ENCODE measurements around the gene RAB3A.

The RAB3A gene, protein sequence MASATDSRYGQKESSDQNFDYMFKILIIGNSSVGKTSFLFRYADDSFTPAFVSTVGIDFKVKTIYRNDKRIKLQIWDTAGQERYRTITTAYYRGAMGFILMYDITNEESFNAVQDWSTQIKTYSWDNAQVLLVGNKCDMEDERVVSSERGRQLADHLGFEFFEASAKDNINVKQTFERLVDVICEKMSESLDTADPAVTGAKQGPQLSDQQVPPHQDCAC

DNA sequence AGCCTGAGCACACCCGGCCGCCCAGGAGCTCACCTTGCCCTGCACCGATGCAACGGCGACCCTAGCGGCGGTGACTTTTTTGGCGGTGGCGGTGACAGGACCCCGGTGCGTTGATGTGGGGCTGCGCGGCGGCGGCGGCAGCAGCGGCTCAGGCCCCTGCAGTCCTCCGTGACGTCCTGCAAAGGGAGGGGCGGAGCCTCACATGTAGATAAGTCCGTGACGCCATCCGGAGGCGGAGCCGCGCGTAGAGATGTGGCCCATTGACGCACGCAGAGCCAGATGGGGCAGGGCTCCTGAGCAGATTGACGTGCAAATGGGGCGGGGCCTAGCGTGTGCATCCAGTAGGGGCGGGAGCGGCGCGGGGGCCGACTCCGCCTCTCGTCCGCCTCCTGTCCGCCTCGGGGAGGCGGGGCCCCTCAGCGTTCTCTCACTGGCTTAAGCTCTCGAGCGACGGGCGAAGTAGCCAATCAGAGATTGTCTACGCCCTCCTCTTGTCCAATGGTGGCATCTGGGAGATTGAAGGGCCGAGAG lies at the start of gene RAB3A:
RAB3A (minus strand) TSS at position 180 of the 531 bp plus-strand sequence. CDS start 1,302 bp downstream, outside the sequence.
- DNase-seq (ENCODE audit: low spot score), result peak; percentile 100

DNA sequence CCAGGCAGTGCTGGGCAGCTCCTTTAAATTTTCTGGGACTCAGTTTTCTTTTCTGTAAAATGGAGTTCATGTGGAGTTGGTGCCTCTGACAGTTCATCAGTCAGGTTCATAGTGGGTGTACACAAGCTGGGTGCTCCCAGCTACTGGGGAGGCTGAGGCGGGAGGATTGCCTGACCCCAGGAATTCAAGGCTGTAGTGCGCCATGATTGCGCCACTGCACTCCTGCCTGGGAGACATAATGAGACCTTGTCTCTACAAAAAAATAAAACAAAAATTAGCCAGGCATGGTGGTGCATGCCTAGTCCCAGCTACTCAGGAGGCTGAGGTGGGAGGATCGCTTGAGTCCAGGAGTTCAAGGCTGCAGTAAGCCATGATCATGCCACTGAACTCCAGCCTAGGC lies 49.3 kb upstream of the RAB3A start:
- DNase-seq (ENCODE audit: low spot score), result no peak

DNA sequence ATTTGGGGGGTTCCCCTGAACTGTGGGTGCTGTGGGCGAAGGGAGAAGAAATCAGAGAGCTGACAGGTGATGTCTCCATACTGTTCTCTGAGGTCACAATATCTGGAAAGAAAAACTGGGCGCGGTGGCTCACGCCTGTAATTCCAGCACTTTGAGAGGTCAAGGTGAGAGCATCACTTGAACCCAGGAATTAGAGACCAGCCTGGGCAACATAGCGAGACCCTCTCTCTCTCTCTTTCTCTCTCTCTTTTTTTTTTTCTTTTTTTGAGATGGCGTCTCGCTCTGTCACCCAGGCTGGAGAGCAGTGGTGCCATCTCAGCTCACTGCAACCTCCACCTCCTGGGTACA lies 48.5 kb upstream of the RAB3A start:
- DNase-seq (ENCODE audit: low spot score), result no peak

DNA sequence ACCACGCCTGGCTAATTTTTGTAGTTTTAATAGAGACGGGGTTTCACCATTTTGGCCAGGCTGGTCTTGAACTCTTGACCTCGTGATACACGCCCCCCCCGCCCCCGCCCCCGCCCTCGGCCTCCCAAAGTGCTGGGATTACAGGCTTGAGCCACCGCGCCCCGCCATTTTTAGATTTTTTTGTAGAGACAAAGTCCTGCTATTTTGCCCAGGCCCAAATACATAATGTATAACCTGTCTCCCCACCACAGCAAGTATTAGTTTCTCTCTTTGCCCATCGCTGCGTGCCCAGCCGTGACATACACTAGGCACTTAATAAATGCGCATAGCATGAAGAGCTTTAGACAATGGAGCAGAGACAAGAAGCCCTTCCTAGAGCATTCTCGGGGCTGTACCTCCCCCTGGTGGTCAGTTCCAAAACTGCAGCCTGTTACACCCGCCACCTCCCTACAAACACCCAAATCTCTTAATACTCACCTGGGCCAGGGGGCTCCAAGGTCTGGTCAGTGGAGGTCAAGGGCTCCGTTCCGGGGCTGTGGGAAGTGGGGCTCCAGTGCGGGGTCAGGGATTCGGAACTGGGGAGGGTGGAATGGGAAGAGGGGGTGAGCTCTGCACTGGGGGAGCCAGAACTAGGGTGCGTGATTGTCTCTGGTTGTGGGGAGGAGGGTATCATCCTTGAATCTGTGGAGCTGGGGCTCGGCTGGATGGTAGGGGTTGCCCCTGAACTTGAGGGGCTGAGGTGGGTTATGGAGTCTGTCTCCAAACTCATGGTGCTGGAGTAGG lies 47.9 kb upstream of the RAB3A start:
- DNase-seq (ENCODE audit: low spot score), result peak; percentile 80

DNA sequence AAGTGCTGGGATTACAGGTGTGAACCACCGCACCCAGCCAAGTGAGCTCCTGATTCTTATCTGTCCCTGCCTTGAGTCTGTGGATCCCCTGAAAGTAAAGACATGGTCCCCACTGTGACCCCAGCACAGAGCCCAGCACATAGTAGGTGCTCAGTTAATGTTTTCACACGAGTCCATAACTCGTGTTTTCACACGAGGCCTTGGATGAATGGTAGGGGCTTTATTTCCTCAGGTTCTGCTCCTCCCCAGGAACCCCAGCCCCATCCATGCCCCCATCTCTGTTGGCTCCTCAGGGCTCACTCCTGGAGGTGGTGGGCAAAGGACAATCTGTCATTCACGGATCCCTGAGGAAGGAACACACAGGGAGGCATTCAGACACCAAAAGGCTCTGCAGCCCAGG lies 46.0 kb upstream of the RAB3A start:
- DNase-seq (ENCODE audit: low spot score), result no peak

DNA sequence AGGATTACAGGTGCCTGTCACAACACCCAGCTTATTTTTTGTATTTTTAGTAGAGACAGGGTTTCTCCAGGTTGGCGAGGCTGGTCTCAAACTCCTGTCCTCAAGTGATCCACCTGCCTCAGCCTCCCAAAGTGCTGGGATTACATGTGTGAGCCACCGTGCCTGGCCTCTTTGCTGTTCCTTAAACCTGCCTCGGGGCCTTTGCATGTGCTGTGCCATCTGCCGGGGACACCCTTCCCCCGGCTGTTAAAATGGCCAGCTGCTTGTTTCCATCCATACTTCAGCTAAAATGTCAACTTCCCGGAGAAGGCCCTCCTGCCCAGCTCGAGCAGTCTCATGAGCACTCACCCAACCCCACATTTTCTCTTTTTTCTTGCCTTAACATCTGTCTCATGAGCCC lies 41.5 kb upstream of the RAB3A start:
- no peak for DNase-seq (ENCODE audit: low spot score)

DNA sequence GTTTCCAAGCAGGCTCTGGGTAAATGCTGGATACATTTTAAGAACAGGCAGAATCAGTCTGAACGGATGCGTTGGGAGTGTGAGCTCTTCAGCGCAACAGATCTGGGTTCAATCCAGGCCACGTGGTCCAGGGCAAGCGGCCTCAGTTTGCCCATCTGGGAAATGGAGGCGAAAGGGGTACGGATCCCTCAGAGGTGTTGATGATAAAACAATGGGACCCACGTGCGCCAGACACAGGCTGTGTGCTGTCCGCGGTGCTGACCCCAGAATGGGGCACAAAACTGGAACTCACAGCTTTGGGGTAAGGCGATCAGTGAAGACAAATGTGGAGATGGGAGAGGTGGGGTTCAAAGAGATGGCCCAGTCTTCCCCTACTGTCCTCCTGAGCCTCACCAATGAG lies 35.5 kb upstream of the RAB3A start:
- DNase-seq (ENCODE audit: low spot score), result no peak

DNA sequence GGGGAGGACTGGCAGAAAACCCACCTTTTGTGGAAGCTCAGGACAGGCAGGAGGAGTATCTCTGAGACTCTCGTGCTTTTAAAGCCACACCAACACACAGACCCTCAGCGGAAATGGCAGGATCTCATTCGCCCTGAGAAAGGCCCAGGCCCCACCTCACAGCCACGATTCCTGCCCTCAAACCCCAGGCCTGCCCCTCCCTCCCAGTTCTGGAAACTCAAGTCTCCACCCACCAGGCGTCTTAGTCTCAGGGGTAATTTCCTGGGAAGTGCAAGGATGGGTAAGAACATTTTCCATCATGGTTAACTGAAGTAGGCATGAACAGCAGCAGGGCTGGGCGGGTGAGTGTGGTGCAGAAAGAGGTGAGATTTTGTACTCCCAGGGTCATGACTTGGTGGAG lies 30.4 kb upstream of the RAB3A start:
- DNase-seq (ENCODE audit: low spot score), result no peak

DNA sequence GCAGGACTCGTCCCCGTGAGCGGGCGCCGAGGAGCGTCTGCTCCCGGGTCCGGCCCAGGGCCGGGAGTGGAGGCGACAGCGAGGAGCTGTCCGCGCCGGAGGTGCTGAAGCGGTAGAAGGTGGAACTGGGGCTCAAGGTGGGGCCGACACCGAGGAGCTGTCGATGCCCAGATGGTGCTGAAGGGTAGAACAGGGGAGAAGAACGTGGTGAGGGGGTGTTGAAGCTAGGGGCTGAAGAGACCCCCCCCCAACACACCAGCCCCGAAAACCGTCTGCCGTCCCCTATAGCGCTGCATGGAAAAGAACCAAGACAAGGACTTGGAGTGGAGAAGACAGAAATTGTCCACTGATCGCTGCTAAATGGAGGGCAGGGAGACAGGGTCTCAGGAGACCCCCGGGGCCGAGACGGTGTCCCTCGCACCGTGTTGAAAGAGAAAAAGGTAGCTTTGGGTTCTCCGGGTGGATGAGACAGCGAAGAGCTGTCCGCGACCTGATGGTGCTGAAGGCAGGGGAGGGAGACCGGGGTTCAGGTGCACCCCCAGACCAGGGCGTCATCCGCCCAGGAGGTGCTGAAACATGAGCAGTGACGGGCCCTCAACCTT lies 29.5 kb upstream of the RAB3A start:
- peak; percentile 36 for DNase-seq (ENCODE audit: low spot score)

DNA sequence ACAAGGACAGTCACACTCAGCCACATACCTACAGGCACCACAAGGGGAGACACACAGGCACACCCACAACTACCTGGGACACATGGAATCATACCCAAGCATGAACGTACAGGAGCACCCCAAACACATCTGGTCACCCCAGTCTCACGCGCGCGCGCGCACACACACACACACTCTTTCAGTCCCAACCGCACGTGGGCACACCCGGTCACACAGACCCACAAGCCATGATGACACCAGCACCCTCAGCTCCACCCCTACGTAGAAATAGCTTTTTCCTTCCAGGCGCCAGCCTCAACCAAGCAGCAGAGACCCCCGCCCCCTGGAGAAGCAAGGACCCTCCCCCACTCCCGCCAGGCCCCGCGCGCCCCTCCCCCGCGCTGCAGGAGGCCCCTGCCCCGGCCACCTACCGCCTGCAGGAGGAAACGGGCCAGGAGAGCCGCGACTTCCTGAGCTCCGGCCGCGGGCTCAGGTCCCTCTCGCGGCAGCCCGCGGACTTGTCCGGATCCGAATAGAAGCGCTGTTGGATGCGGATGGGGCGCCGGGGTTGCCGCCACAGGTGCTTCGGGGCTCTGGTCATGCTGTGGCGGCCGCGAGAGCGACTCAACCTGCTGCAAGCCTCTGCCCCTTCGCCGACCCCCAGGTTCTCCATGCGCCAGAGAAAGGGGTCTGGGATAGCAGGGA lies 28.8 kb upstream of the RAB3A start:
- no peak for DNase-seq (ENCODE audit: low spot score)

DNA sequence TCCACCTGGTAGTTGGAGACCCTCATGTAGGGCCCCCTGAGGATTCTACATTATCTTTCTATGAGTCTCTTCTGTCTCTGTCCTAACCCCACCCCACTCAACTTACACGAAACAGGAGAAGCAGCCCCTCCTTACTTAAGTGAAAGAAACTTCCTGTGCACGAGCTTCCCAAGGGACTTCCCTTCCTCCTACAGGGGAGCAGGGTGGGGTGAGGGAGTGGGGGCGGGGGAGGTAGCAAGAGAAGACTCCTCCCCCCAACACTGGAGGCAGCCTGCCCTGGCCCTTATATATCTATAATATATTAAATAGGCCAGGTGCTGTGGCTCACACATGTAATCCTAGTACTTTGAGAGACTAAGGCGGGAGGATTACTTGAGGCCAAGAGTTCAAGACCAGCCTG lies 27.9 kb upstream of the RAB3A start:
- DNase-seq (ENCODE audit: low spot score), result no peak

DNA sequence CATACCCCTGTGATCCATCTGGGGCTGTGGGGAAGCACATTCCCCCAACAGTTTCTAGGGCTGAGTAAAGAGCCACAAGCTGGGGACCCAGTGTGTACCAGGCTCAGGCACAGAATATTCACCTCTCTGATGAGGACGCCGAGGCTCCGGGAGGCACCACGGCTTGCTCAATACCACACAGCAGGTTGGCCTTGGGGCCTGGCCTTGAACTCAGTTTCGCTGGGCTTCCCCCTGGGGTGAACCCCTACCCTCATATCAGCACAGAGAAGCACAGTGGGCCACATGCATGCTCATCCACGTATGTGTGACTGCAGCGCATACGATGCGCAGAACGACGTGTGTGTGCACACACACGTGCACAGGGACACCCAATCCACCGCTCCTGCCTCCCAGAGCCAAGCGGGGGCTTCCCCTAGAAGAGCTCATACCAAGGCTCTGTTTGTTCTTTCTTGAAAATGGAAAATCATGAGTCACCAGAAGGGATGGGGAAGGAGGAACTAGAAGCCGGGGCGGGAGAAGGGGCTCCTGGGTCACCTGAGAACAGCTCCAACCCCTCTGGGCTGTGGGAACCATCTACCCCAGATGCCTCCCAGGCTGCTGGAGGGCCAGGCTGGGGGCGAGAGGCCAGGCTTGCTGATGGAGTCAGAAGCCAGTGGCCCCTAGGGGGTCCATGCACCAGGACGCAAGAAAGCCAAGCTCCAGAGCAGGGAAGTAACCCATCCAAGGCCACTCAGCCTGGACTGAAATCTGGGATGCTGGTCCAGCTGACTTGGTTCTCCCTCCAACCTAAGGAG lies 27.3 kb upstream of the RAB3A start:
- DNase-seq (ENCODE audit: low spot score), result no peak

DNA sequence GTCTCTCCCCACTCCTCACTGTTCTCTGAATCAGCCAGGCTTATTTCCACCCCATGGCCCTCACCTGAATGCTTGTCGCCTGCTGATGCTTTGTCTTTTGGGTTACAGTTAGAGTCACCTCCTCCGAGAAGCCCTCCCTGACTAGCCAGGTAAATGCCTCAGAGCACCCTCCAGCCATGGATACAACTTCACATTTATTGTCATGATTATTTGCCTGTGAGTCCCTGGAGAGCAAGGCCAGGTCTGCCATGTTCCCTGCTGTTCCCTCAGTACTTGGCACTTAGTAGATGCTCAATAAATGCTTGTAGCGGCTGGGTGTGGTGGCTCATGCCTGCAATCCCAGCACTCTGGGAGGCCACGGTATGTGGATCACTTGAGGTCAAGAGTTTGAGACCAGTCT lies 26.1 kb upstream of the RAB3A start:
- DNase-seq (ENCODE audit: low spot score), result no peak

DNA sequence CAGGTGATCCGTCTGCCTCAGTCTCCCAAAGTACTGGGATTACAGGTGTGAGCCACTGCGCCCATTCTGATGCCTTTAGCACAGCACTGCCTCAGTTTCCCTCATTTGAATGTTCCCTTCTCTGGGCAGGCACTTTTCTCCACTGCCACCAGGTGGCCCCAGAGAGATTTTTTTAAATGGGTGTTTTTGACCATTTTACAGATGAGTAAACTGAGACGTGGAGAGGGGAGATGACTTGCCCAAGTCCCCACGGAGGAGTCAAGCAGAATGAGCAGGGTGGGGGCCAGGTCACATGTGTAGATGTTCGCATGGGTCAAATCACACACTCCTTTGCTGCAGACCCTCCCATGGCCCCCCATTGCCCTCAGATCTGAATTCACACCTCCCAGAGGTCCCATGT lies 25.6 kb upstream of the RAB3A start:
- DNase-seq (ENCODE audit: low spot score), result peak; percentile 28

DNA sequence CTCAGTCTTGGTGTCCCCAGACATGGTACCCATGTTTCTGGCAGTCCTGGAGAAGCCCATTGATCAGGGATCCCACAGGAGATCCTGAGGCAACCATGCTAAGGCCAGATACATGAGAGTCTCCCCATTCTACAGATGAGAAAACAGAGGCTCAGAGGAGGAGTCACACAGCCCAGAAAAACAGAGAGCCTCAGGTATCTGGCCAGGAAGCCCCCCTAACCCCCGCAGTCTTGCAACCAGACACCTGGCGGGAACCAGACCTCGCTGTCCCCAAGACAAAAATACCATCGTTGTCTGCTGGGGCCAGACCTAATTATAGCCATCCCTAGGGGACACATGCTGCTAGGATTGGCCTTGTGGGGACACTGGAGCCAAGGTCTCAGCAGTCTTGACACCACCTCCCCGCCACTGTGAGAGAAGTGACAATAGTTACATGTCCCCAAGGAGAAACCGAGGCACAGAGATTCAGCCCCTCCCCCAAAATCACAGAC lies 24.0 kb upstream of the RAB3A start:
- DNase-seq (ENCODE audit: low spot score), result no peak

DNA sequence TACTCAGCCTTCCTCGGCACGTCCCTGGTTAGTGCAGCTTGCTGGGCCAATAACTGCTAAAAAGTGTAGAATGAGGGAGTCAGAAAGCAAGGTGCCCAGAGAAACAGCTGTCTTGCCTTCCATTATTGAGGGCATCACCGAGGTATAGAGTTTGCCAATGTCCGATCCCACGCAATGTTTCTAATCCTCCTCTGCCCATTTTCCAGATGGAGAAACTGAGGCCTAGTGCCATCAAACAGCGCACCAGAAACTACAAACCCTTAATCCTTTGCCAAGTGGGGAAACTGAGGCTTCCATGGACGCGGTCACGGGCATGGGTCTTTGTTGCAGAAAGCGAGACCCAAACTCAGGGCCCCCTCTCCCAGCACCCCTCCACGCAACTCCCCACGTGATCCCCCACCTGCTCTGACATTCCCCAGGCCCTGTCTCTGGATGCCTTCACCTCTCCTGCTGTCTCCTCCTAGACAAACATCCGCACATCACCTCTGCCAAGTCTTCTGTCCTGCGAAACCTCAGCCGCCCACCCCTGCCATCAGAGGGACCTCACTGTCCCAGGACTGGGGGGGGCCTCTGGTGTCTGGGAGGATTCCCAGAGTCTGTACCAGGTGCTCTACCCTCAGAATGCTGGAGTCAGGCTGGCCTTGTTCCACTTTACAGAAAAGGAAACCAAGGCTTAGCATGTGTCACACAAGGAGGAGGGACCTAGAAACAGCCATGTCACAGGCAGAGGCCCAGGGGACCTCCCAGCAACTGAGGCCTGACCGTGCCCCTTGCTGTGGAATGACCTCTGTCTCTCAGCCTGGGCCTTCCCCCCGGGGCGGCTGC lies 23.3 kb upstream of the RAB3A start:
- DNase-seq (ENCODE audit: low spot score), result no peak

DNA sequence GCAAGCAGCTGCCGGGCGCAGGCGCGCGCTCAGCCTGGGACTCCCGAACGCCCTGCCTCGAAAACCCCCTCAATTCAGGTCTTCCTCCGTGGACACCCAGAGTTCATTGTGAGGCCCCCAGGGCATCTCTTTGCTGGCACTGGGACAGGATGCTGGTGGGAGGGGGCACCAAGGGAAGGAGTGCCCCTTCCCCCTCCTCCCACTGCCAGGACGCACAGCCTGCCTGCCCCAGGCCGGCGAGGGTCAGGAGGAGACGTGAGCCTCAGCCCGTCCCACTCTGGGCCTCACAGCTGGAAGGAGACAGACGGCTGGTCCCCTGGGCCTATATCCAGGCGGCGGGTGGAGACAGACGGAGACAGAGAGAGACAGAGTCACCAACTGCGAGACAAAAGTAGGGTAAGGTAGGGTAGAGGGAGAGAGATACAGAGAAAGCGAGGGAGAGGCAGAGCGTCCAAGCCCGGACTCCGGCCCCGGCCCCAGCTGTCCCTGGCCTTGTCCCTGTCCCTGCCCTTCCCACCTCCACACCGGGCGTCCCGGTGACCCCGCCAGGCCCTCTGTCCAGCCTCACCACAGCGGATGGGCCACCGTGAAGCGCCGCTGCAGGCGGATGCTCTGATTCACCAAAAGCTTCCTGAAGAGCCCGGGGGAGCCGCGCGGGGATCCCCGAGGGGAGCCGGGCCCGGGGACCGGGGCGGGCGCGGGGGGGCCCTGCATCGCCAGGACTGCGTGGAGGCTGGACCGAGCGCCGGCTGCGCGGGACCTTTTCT lies 22.0 kb upstream of the RAB3A start, which contains the start of gene PDE4C:
PDE4C (minus strand) TSS at position 737 of the 767 bp plus-strand sequence; CDS start at position 714, 23 bp downstream.
- no peak for DNase-seq (ENCODE audit: low spot score)

DNA sequence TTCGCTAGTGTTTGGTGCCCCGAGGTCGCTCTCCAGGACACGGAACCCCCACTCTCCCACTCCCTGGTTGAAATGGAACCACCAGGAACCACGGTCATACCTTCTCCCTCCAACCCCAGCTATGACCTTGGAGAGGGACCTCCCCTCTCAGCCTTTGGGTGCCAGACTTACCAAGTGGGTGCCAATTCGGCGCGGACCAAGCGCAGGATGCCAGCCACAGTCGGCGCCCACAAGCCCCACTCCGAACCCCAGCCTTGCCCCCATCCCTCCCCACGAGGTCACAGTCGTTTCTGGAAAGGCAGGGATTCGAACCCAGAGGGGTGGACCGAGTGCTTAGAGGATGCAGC lies 21.5 kb upstream of the RAB3A start:
- DNase-seq (ENCODE audit: low spot score), result no peak

DNA sequence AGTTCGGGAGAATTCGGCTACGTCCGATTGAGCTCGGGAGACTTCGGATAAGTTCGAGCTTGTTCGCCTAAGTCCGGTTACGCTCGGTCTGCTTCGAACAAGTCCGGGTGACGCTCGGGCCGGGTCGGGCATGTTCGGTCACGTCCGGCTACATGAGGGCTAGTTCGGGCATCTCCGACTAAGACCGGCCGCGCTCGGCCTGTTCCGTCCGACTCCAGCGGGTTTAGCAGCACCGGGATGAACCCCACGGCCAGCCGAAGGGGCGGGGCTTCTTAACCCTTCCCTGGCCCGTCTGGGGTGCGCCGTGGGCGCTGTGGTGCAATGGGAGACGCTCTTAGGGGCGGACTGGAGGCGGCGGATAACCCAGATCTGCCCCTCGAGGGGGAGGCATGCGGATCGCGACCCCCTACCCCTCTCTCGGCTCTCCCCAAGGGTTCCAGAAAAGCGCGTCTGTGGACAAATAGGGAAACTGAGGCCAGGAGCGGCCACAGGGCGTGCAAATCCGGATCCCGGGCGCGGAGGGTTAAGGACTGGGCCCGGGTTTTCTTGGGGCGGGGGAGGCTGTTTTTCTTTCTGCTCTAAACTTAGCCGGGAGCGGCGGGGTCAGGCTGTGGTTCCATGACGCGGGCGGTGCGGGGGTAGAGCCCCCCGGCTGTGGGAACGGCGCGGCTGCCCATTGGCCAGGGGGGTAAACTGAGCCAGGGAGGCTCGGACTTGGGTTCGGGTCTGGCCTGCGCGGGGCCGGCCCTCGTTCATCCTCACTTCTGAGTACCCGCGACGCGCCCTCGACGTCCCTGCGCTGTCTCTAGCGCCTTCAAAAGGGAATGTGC lies 20.9 kb upstream of the RAB3A start:
- DNase-seq (ENCODE audit: low spot score), result peak; percentile 84
